PC-3 (cell line): ENCODE measurements around the gene SHCBP1L. TPM values are rescaled to one million over a fixed set of nuclear protein-coding genes. Genes with fewer than 3 reads are reported as not detected.

Source experiments
- ATAC-seq: fragments of 200-7000 bp; cut with Tn5 transposase; 2 replicates; pipeline ENCODE4 v1.9.1; 2020; ENCODE audit warnings: mild to moderate bottlenecking, moderate library complexity
- BruUV-seq: library from RNA; stranded (reverse); fragments of 400-500 nt; replicated peaks from 2 replicates; lab custom pipeline; 2021; lab: Mats Ljungman, UMichigan
- CTCF ChIA-PET: fragments of 300-600 bp; sonication (Branson Sonifier 250); formaldehyde crosslinking; loops from one replicate; lab custom pipeline; 2022; ENCODE audit warnings: antibody characterized with exemption; lab: Charles Lee
- POLR2A ChIA-PET: fragments of 300-600 bp; sonication (Branson Sonifier 250); formaldehyde crosslinking; loops from one replicate; lab custom pipeline; 2022; ENCODE audit warnings: antibody characterized with exemption; ENCODE audit not compliant: unreplicated experiment; lab: Charles Lee
- DNase-seq: peaks from one replicate; pipeline ENCODE4 v3.0.0-alpha.2; 2015
- H2AFZ ChIP-seq: fragments of 300-600 bp; sonication (generic); 2 replicates; pipeline ENCODE4 v1.6.0; 2016; ENCODE audit warnings: antibody characterized with exemption, low read length
- H3F3A ChIP-seq: fragments of 300-600 bp; sonication (generic); one replicate; pipeline ENCODE4 v1.6.0; 2017; ENCODE audit warnings: antibody characterized with exemption, low read length, control low read depth, mild to moderate bottlenecking; ENCODE audit not compliant: unreplicated experiment
- H3K27ac ChIP-seq: fragments of 300-600 bp; sonication (generic); 2 replicates; pipeline ENCODE4 v1.5.1; 2016; ENCODE audit warnings: mild to moderate bottlenecking, low read length
- H3K27me3 ChIP-seq: fragments of 300-600 bp; sonication (generic); 2 replicates; pipeline ENCODE4 v1.6.1; 2016; ENCODE audit warnings: low read length, mixed read lengths
- H3K36me3 ChIP-seq: fragments of 300-600 bp; sonication (generic); 2 replicates; pipeline ENCODE4 v1.6.1; 2016; ENCODE audit warnings: low read depth, mixed run types, low read length, mixed read lengths
- H3K4me1 ChIP-seq: fragments of 300-600 bp; sonication (generic); 2 replicates; pipeline ENCODE4 v1.5.1; 2016; ENCODE audit warnings: low read length; ENCODE audit not compliant: insufficient read depth
- H3K4me2 ChIP-seq: fragments of 300-600 bp; sonication (generic); 2 replicates; pipeline ENCODE4 v1.6.0; 2016; ENCODE audit warnings: low read length
- H3K4me3 ChIP-seq: fragments of 300-600 bp; sonication (generic); 2 replicates; pipeline ENCODE4 v1.5.1; 2016; ENCODE audit warnings: mild to moderate bottlenecking, low read length, mixed read lengths
- H3K79me2 ChIP-seq: fragments of 300-600 bp; sonication (generic); 2 replicates; pipeline ENCODE4 v1.6.1; 2017; ENCODE audit warnings: low read length, mixed read lengths
- H3K9ac ChIP-seq: fragments of 300-600 bp; sonication (generic); 2 replicates; pipeline ENCODE4 v1.6.0; 2016; ENCODE audit warnings: mild to moderate bottlenecking, low read length
- H3K9me2 ChIP-seq: fragments of 300-600 bp; sonication (generic); replicated peaks from 2 replicates; pipeline ENCODE4 v1.6.1; 2016; ENCODE audit warnings: mixed run types, low read length, mixed read lengths
- H3K9me3 ChIP-seq: fragments of 300-600 bp; sonication (generic); 2 replicates; pipeline ENCODE4 v1.6.1; 2016; ENCODE audit warnings: low read length, mixed read lengths
- H4K20me1 ChIP-seq: fragments of 300-600 bp; sonication (generic); 2 replicates; pipeline ENCODE4 v1.6.1; 2016; ENCODE audit warnings: low read length, mixed read lengths
- CTCF ChIP-seq: fragments of 300-600 bp; sonication (generic); conservative IDR thresholded peaks from 2 replicates; pipeline ENCODE4 v1.5.1; 2017; ENCODE audit warnings: antibody characterized with exemption, low read depth, mild to moderate bottlenecking, low read length
- EZH2 ChIP-seq: fragments of 300-600 bp; sonication (generic); IDR thresholded peaks from one replicate; pipeline ENCODE4 v1.6.1; 2017; ENCODE audit warnings: antibody characterized with exemption, mild to moderate bottlenecking, low read length; ENCODE audit not compliant: unreplicated experiment
- EZH2phosphoT487 ChIP-seq: fragments of 300-600 bp; sonication (generic); IDR thresholded peaks from 2 replicates; pipeline ENCODE4 v1.6.1; 2018; ENCODE audit warnings: mild to moderate bottlenecking, antibody characterized with exemption, low read length, borderline replicate concordance
- intact Hi-C: fragments of 100-400 bp; cut with micrococcal nuclease; formaldehyde crosslinking; loops from 2 replicates; pipeline ENCODE4 v1.9.0; 2023
- total RNA-seq: library from RNA; depleted of rRNA; stranded (reverse); fragments of >200 nt; gene quantifications from 2 replicates; pipeline ENCODE4 v1.2.3, GENCODE V29; 2014

Gene SHCBP1L
- total RNA-seq, 1 experiment from 2014 or later: not detected

- no peak overlapping the region for H3K27ac ChIP-seq
- H3K9ac ChIP-seq: no peak overlapping the region
- H3F3A ChIP-seq: no peaks in the 10 kb centered on the region
- H3K4me3 ChIP-seq: no peak overlapping the region
- ChIA-PET CTCF (no interaction called here), POLR2A (no interaction called here)
- H3K4me1 ChIP-seq: peaks cover 32% of the 10 kb centered on the region
- H3K9me3 ChIP-seq: no peaks in the 10 kb centered on the region
- no peak for TF ChIP-seq EZH2phosphoT487
- TF ChIP-seq CTCF: no peak
- TF ChIP-seq EZH2: no peak
- no peaks in the 10 kb centered on the region for H3K27me3 ChIP-seq
- ATAC-seq (no peak), DNase-seq (no peak)
- no TSS peak for BruUV-seq
- H4K20me1 ChIP-seq: no peaks in the 10 kb centered on the region
- no peaks in the 10 kb centered on the region for H3K9me2 ChIP-seq
- intact Hi-C loops: no loop called here
- no peaks in the 10 kb centered on the region for H3K79me2 ChIP-seq
- H3K36me3 ChIP-seq: no peaks in the 10 kb centered on the region
- H3K4me2 ChIP-seq: no peak overlapping the region
- no peak overlapping the region for H2AFZ ChIP-seq
Observed at GRCh38 chr1:182971219-182971618, 18.3 kb upstream of the SHCBP1L start.

DNA sequence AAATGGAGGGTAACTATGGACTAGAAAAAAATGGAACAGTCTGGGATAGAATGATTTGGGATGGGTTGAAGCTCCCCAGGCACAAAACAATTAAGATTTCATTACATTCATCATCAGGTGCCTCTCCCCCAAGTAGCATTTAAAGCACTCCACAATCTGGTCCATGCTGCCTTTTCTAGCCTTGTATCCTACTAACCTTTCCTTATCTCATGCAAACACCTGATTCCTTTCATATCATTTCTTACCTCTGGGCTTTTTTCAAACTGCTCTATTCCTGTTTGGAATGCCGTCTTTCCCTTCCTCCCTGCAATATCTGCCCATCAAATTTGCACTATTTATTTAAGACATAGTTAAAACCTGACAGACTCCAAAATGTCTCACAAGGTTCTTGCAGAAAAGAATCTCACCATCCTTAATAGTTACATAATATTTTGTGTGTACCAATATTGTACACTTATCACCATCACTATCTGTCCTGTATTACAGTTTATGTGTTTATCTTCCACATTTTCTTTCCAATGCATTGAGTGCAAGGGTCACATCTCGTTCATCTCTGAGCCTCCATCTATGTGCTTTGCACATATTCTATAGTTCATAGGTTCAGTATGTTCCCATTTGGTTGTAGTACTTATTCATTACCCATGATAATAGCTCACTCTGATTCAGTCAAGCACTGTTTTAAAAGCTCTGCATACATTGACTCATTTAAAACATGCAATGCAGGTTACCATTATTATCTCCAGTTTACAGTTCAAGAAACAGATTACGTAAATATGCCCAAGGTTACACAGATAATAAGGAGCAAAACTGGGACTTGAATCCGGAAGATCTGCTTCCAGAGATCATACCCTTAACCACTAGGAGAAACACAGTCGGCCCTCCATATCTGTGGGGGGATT lies 16.1 kb upstream of the SHCBP1L start:
- no TSS peak for BruUV-seq
- Histone ChIP-seq H3K9me3 (no peaks in the 10 kb centered on the region), H3K27me3 (no peaks in the 10 kb centered on the region), H4K20me1 (no peaks in the 10 kb centered on the region), H3K4me2 (peak overlapping the region; percentile 55), H3K79me2 (no peaks in the 10 kb centered on the region), H3K9me2 (no peaks in the 10 kb centered on the region), H3K4me1 (peaks cover 25% of the 10 kb centered on the region), H3K9ac (no peak overlapping the region), H2AFZ (peak overlapping the region; percentile 14; the same call in 1 of the 2 replicates), H3K36me3 (no peaks in the 10 kb centered on the region), H3F3A (no peaks in the 10 kb centered on the region), H3K4me3 (no peak overlapping the region), H3K27ac (peak overlapping the region; percentile 51)
- TF ChIP-seq EZH2phosphoT487: no peak
- TF ChIP-seq CTCF: no peak
- TF ChIP-seq EZH2: no peak
- ATAC-seq: peak; percentile 57
- CTCF ChIA-PET: interaction anchor here (0.8 kb wide), 1 partner anchor 266 kb away, joined by 4 read pairs; no protein-coding TSS in a partner anchor
- peak; percentile 68 for DNase-seq
- POLR2A ChIA-PET: no interaction called here
- intact Hi-C loops: loop anchor here (10.0 kb wide), 2 partner anchors 106 to 166 kb away; no protein-coding TSS in a partner anchor
